ENCODE data around the gene LRRC30. TPM values are rescaled to one million over a fixed set of nuclear protein-coding genes. Genes with fewer than 3 reads are reported as not detected.

LRRC30 gene
- total RNA-seq, 6 experiments from 2014 or later = not detected

- Histone ChIP-seq H3K4me3 (no peak overlapping the region), H3K27ac (no peak overlapping the region), H3K27me3 (no peaks in the 10 kb centered on the region), H3K4me1 (no peaks in the 10 kb centered on the region), H3K36me3 (no peaks in the 10 kb centered on the region), H3K9me3 (no peaks in the 10 kb centered on the region)
- intact Hi-C loops (cut with DNase I) = no loop called here
- TF ChIP-seq CTCF (IDR thresholded peaks at IDR 0.05) (no peak), POLR2A (IDR thresholded peaks at IDR 0.05) (no peak)
- ATAC-seq = no peak
- no peak for DNase-seq
- 80% methylated on average over 2 of the region's 6 CpGs for WGBS (ENCODE audit: insufficient coverage, low coverage, low lambda C conversion rate, missing lambda C conversion rate)
Observed at GRCh38 chr18:7234091-7234490, 3.2 kb downstream of the LRRC30 start.

- Histone ChIP-seq H3K4me3 (no peak overlapping the region), H3K9me3 (no peaks in the 10 kb centered on the region), H3K4me1 (no peaks in the 10 kb centered on the region), H3K27ac (no peak overlapping the region), H3K36me3 (no peaks in the 10 kb centered on the region), H3K27me3 (no peaks in the 10 kb centered on the region)
- TF ChIP-seq POLR2A (IDR thresholded peaks at IDR 0.05) = no peak
- TF ChIP-seq CTCF (IDR thresholded peaks at IDR 0.05) = no peak
- ATAC-seq = no peak
- no peak for DNase-seq
- intact Hi-C loops (cut with DNase I) = no loop called here
- WGBS (ENCODE audit: insufficient coverage, low coverage, low lambda C conversion rate, missing lambda C conversion rate) = 70% methylated on average over 4 of the region's 4 CpGs
Observed at GRCh38 chr18:7234956-7235355, 4.1 kb downstream of the LRRC30 start.

GRCh38 chr18:7236072-7236471, 5.2 kb downstream of the LRRC30 start:
- no peak for ATAC-seq
- WGBS (ENCODE audit: insufficient coverage, low coverage, low lambda C conversion rate, missing lambda C conversion rate) = 70% methylated on average over 2 of the region's 2 CpGs
- no peaks in the 10 kb centered on the region for H3K4me1 ChIP-seq
- H3K4me3 ChIP-seq = no peak overlapping the region
- no peak overlapping the region for H3K27ac ChIP-seq
- no peaks in the 10 kb centered on the region for H3K9me3 ChIP-seq
- no peak for DNase-seq
- no peaks in the 10 kb centered on the region for H3K27me3 ChIP-seq
- no peaks in the 10 kb centered on the region for H3K36me3 ChIP-seq
- TF ChIP-seq CTCF (IDR thresholded peaks at IDR 0.05) = no peak
- no peak for TF ChIP-seq POLR2A (IDR thresholded peaks at IDR 0.05)
- intact Hi-C loops (cut with DNase I) = no loop called here

- DNase-seq (no peak), ATAC-seq (no peak)
- Histone ChIP-seq H3K36me3 (no peaks in the 10 kb centered on the region), H3K27ac (no peak overlapping the region), H3K9me3 (no peaks in the 10 kb centered on the region), H3K27me3 (no peaks in the 10 kb centered on the region), H3K4me1 (no peaks in the 10 kb centered on the region), H3K4me3 (no peak overlapping the region)
- WGBS (ENCODE audit: insufficient coverage, low coverage, low lambda C conversion rate, missing lambda C conversion rate) = 72% methylated on average over 7 of the region's 8 CpGs
- TF ChIP-seq CTCF (IDR thresholded peaks at IDR 0.05) (no peak), POLR2A (IDR thresholded peaks at IDR 0.05) (no peak)
- intact Hi-C loops (cut with DNase I) = no loop called here
Observed at GRCh38 chr18:7236933-7237332, 6.0 kb downstream of the LRRC30 start.

- 30% methylated on average over 3 of the region's 6 CpGs for WGBS (ENCODE audit: insufficient coverage, low coverage, low lambda C conversion rate, missing lambda C conversion rate)
- no peaks in the 10 kb centered on the region for H3K9me3 ChIP-seq
- TF ChIP-seq POLR2A (IDR thresholded peaks at IDR 0.05) (no peak), CTCF (IDR thresholded peaks at IDR 0.05) (no peak)
- no peak overlapping the region for H3K27ac ChIP-seq
- ATAC-seq (no peak), DNase-seq (no peak)
- H3K27me3 ChIP-seq = no peaks in the 10 kb centered on the region
- H3K36me3 ChIP-seq = no peaks in the 10 kb centered on the region
- intact Hi-C loops (cut with DNase I) = no loop called here
- no peak overlapping the region for H3K4me3 ChIP-seq
- no peaks in the 10 kb centered on the region for H3K4me1 ChIP-seq
Observed at GRCh38 chr18:7237673-7238272, 6.9 kb downstream of the LRRC30 start.

Measured in right lobe of liver (tissue), 6 donors.